SK-N-DZ (cell line): Measurements from ENCODE around the gene ECEL1.

ENCODE experiments used
- DNase-seq: peaks from one replicate; pipeline ENCODE4 v3.0.0-alpha.2; 2015; ENCODE audit warnings: low spot score

ECEL1 gene

DNA sequence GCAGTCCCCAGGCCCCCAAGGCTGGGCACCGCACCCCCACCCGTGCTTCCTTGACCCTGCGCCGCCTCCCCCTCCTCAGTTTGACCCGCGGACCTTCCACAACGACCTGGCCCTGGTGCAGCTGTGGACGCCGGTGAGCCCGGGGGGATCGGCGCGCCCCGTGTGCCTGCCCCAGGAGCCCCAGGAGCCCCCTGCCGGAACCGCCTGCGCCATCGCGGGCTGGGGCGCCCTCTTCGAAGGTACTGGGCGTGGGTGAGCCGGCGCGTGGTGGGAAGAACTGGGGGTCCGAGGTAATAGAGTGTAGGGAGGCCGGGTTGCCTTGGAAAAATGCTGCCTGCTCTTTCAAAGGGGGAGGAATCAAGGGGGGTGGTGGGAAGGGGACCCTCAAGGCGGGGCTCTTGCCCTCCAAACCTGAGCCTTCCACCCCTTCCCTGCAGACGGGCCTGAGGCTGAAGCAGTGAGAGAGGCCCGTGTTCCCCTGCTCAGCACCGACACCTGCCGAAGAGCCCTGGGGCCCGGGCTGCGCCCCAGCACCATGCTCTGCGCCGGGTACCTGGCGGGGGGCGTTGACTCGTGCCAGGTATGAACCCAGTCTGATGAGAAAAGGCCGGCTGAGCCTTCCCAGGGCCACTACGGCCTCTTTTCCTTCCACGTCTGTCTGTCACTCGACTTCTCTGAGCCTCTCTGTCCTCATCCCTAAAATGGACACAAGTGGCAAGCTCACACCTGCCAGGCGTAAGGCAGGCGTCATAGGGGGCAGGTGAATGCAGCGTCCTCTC, 35.2 kb upstream of the ECEL1 start:
- no peak for DNase-seq

DNA sequence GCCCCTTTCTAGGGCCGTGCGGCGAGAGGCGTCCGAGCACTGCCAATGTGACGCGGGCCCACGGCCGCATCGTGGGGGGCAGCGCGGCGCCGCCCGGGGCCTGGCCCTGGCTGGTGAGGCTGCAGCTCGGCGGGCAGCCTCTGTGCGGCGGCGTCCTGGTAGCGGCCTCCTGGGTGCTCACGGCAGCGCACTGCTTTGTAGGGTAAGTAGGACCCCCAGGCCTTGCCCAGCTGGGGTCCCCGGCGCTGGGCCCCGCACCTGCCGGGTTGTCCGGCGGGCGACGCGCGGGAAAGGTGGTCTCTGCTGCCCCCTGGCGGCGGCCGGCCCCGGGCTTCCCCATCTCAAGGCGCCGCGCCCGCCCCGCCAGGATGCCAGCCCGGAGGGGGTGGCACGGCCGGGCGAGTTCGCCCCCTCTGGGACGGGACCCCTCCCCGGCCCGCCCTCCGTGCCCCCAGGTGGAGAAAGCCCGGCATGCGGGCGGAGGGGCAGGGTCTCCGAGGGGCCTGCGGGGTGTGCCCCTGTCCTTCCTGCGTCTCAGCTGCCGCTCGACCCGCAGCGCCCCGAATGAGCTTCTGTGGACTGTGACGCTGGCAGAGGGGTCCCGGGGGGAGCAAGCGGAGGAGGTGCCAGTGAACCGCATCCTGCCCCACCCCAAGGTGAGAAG, 34.5 kb upstream of the ECEL1 start:
- DNase-seq, result no peak

DNA sequence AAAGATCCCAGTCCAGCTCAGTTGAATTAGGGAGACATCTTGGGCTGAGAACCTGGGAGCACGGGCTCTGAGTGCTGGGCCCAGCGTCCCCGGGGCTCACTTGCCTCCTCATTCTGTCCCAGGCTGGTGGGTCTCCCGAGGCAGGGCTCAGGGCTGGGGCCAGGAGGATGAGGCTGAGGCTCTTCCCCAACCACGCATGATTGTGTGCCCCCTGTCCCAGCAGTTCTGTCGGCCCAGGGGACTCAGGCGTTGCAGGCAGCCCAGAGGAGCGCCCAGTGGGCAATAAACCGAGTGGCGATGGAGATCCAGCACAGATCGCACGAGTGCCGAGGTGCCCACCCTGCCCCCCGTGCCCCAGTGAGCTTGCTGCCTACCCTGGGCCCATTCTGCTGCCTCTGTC, 33.5 kb upstream of the ECEL1 start:
- no peak for DNase-seq

GRCh38 chr2:232520489-232520888, 32.9 kb upstream of the ECEL1 start:
- no peak for DNase-seq

GRCh38 chr2:232519581-232520438, 32.2 kb upstream of the ECEL1 start, which contains the start of gene PRSS56:
Gene PRSS56, plus strand, starts transcription at chr2:232520388. Its CDS starts 211 bp downstream, at chr2:232520599.
- DNase-seq, result no peak

DNA sequence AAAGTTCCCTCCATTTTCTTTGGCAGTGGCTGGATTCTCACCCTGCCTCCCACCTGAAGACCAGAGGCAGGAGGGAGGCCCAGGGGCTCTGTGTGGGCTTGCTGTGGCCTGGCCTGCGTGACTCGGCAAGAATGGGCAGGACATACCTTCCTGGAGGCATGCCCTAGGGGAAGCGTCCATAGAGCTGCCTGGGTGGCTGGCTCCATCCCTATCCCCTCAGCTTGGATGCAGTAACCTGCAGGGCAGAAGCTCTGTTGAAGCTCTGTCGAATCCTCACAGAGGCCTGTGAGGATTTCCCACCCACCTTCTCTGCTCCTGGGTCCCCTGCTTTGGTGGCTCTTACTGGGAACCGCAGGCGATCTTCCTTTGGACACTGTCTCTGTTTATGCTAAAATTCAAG, 31.2 kb upstream of the ECEL1 start:
- no peak for DNase-seq

DNA sequence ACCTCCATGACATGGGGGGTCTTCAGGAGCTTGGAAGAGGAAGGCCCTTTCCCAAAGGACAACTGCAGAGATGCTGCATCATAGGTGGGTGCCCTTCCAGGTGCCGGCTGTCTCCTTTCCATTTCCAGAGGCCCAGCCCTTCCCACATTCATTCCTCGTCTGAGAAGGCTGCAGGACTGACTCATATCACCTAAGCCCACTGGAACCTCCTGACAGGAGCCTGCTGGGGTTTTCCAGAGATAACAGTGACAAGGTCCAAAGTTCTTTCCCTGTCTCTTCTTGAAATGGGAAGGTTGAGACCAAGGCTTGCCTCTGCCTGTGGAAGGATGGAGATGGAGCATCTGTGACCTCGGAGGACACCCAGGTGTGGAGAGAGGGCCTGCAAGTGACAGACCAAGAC, 28.9 kb upstream of the ECEL1 start:
- no peak for DNase-seq

GRCh38 chr2:232515639-232516038, 28.0 kb upstream of the ECEL1 start:
- DNase-seq, result no peak

GRCh38 chr2:232513353-232513752, 25.7 kb upstream of the ECEL1 start:
- DNase-seq, result no peak

DNA sequence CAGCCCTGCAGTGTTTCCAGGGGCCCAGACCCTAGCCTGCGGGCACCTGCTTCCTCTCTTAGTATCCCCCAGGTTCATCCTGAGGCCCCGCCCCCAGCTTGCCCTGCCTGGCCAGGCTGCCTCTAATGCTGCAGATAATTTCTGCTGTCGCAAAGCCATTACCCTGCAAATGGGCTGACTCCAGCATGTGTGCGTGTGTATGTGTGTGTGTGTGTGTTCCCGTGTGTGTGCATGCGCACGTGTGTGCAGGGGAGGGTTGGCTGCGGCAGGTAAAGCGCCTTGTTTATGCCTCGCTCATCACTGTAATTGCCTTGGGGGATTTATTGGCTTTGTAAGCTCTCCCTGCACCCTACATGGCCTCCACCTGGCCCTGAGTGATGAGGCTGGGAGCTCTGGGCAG, 25.0 kb upstream of the ECEL1 start:
- DNase-seq, result no peak

DNA sequence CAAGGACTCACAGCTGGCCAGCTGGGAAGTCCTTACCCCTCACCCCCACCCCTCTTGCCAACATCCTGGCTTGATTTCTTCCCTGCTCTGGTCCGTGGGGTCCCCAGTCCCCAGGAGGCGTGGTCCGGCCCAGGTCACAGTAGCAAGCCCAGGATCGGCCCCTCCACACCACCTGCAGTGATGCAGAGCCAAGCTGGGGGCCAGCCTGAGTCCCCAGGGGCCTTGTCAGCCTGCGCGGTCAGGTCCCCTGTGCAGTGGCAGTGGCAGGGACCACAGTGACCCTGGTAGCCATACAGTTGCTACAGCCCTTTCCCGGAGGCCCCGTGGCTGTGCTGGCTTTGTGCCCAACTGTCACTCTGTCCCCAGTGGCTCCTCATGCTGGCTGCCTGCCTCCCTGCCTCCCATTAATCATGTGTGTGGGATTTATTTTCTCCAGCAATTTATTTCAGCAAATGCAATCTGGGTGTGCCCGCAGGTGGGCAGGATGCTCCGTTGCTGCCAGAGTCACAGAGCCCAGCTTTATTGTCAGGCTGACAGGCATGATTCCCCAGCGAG, 23.8 kb upstream of the ECEL1 start:
- DNase-seq, result no peak

DNA sequence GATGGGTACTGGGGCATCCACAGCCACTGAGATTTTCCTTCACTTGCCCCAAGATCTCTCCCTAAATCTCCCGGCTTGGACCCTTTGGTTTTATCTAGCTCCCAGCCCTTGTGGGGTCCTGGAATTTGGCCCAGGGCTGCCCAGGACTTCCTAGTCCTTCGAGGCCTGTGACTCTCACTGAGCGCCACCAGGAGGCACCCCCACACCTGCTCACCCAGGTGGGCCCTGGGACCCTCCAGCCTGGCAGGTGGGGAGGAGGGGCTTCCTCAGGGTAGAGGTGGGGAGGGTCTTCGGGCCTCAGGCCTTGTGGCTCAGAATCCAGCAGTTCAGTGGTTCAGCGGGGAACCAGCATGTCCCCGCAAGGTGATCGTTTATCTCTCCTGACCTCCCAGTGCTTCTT, 20.6 kb upstream of the ECEL1 start:
- no peak for DNase-seq

DNA sequence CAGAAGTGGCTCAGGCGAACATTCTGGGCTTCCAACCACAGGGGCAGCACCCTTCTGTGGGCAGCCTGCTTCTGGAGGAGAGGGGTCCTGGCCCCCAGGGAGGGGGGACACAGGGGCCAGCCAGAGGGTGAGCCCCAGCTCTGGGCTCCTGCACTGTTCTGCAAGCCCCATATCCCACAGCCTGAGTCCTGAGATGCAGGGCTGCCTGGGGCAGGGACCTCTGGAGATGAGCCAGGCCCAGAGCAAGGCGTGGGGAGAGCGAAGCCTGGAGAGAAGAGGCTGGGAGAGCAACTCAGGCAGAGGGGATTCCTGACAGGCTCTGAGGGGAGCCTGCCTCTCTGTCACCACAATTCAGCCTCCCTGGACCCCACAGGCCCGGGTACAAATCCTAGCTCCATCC, 19.1 kb upstream of the ECEL1 start:
- DNase-seq, result no peak

GRCh38 chr2:232505856-232506255, 18.2 kb upstream of the ECEL1 start:
- DNase-seq, result peak; percentile 49

DNA sequence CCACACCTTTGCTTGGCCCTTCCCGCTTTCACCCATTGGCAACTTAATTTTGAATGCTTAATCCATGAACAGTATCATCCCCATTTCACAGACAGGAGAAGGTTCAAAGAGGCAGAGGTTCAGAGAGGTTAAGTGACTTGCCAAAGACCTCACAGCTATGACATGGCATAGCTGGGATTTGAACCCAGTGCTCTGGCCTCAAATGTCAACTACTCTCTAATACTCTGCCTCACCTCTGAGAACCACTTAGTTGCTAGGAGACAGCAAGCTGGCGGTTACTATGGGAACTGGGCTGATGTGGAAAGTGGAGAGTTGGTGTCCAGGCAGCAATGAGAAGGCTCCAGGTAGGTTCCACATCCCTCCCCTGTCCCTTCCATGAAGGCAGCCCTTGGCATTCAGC, 16.8 kb upstream of the ECEL1 start:
- DNase-seq, result peak; percentile 36

DNA sequence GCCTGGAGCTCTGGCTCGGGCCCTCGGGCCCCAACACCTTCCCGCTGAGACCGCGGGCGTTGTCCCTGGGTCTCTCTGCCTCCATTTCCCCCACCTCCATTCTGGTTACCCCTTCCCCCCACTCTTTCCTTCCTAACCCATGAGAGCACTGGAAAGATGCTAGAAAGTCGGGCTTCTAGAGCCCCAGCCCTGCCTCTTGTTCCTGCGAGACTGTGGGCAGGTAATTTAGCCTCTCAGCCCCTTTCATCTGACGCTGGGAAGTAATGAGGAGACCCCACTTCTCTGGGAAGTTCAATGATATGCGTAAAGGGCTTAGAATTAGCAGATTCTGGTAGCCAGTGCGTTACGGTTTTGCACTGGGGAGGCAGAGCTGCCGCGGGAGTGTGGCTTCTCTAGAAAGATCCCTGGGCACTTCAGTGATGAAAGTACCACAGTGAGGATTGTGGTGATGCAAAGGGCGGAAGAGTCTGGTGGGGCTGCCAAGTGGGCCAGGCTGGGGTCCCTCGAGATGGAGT, 16.2 kb upstream of the ECEL1 start:
- DNase-seq, result no peak

GRCh38 chr2:232502911-232503808, 15.5 kb upstream of the ECEL1 start:
- DNase-seq, result peak; percentile 37

DNA sequence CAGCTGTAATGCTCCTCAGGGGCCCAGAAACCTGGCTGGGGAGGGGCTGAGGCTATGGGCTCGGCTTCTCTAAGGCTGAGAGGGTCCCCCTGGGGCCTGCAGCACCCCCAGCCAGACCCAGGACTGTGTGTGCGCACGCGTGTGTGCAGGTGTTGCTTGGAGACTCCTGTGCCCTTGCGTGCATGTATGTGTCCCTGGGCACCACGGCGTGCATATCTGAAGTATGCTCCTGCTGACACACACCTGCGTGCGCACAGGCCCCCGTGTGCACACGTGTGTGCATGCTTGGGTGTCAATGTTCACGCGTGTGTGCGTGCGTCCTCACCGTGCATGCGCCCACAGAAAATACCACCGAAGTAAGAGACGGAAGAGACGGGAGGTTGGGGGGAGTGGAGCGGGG, 14.9 kb upstream of the ECEL1 start:
- no peak for DNase-seq

DNA sequence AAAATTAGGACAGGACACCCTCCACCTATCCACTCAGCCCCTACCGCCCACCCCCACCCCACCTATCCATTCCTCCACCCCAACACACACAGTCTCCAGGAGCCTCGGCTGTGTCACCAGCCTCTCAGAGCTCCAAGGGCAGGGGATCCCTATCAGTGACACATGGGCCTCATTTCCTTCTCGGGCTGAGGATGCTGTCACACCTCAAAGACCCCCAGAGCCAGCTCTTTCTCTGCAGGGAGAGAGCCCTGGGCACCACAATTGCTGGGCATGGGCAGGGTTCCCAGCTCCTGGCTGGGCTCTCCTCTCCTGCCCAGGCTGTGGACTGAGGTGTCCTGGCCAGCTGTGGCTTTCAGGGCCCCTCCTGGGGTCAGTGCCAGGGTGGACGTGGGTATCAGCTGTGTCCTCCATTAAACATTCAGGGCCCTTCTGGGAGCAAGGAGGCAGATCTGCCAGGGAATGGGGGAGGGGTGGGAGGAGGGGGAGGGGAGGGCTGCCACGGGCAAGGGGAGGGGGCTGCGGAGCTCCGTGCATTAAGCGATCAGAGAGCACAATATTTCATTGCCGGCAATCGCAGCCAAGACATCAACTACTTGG, 14.3 kb upstream of the ECEL1 start:
- no peak for DNase-seq

DNA sequence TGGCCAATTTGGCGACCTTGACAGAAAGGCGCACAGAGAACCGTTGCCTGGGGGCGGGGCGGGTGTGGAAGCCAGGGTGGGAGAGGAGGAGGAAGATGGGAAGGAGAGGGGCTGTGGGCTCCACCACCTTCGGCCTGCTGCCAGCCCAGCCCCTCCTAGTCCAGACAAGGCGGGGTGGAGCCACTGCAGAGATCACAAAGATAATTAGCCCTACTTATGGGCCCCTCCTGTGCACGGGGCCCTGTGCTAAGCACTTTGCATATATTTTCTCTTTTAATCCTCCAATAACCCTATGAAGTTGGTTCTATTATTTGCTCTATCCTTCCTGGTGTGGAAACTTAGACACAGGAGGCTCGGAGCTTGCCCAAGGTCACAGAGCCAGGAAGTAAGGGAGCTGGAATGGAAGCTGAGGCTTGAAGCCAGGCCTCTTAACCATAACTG, 13.7 kb upstream of the ECEL1 start:
- DNase-seq, result no peak
